Stimulated activated CD4-positive, alpha-beta T cell treated with anti-CD3 and anti-CD28 coated beads, Interleukin-4, amount 100 ng/mL, for 1 hour (primary cell): ENCODE results near the gene RHEX.
"Not testable (repeated sequence)": the region's sequence is repeated elsewhere in the genome, so short reads cannot be mapped to it uniquely, and the experiment has no call there.

ENCODE experiments used
- DNase-seq: peaks from one replicate; pipeline ENCODE4 v3.0.0-alpha.2; 2020

Gene RHEX

GRCh38 chr1:206052919-206053610 is at the start of gene RHEX:
TSS of gene RHEX (plus strand) at chr1:206053173. CDS start at chr1:206097829, 44,656 bp downstream.
- DNase-seq: not testable (repeated sequence)

GRCh38 chr1:206003854-206004800 is 48.8 kb upstream of the RHEX start:
- DNase-seq: no peak

- no peak for DNase-seq
Observed at GRCh38 chr1:206004826-206005225, 48.1 kb upstream of the RHEX start.

- no peak for DNase-seq
Observed at GRCh38 chr1:206005234-206005633, 47.7 kb upstream of the RHEX start.

GRCh38 chr1:206005778-206006180 is 47.2 kb upstream of the RHEX start:
- no peak for DNase-seq

- no peak for DNase-seq
Observed at GRCh38 chr1:206006946-206007345, 46.0 kb upstream of the RHEX start.

- DNase-seq: no peak
Observed at GRCh38 chr1:206010060-206010459, 42.9 kb upstream of the RHEX start.

GRCh38 chr1:206011057-206011456 is 41.9 kb upstream of the RHEX start:
- no peak for DNase-seq

GRCh38 chr1:206012086-206012859 is 40.7 kb upstream of the RHEX start:
- DNase-seq: peak; percentile 21

- no peak for DNase-seq
Observed at GRCh38 chr1:206013026-206013795, 39.8 kb upstream of the RHEX start.

- no peak for DNase-seq
Observed at GRCh38 chr1:206014601-206015000, 38.4 kb upstream of the RHEX start.

GRCh38 chr1:206015071-206015470 is 37.9 kb upstream of the RHEX start:
- no peak for DNase-seq

GRCh38 chr1:206020393-206021007 is 32.5 kb upstream of the RHEX start:
- DNase-seq: no peak

GRCh38 chr1:206021008-206021625 is 31.9 kb upstream of the RHEX start:
- DNase-seq: no peak

GRCh38 chr1:206021626-206022365 is 31.2 kb upstream of the RHEX start:
- no peak for DNase-seq

- DNase-seq: no peak
Observed at GRCh38 chr1:206022766-206023165, 30.2 kb upstream of the RHEX start.

- DNase-seq: no peak
Observed at GRCh38 chr1:206023695-206024094, 29.3 kb upstream of the RHEX start, which contains the start of gene CTSE. TSS of gene CTSE (minus strand) at chr1:206023895. CDS start at chr1:206023791, 104 bp downstream.

GRCh38 chr1:206025283-206025820 is 27.6 kb upstream of the RHEX start:
- DNase-seq: no peak

- DNase-seq: no peak
Observed at GRCh38 chr1:206029484-206029883, 23.5 kb upstream of the RHEX start.

- no peak for DNase-seq
Observed at GRCh38 chr1:206030191-206030590, 22.8 kb upstream of the RHEX start.
